GM12878 (cell line): ENCODE results near the gene CTNNA1. TPM values are rescaled to one million over a fixed set of nuclear protein-coding genes. Genes with fewer than 3 reads are reported as not detected.

ENCODE experiments used
- ATAC-seq: fragments of 200-7000 bp; cut with Tn5 transposase; 3 replicates; pipeline ENCODE4 v1.9.1; 2020; ENCODE audit warnings: mild to moderate bottlenecking, moderate library complexity
- BruUV-seq: library from RNA; stranded (reverse); fragments of 400-500 nt; replicated peaks from 2 replicates; lab custom pipeline; 2021; lab: Mats Ljungman, UMichigan
- CTCF ChIA-PET: fragments of 300-600 bp; sonication (Branson Sonifier 250); formaldehyde crosslinking; extraction: SDS; loops from one replicate; lab custom pipeline; 2021; ENCODE audit warnings: inconsistent platforms; lab: Yijun Ruan, JAX
- POLR2A ChIA-PET: fragments of 350-600 bp; formaldehyde crosslinking; extraction: SDS; loops from one replicate; lab custom pipeline; 2021; ENCODE audit warnings: inconsistent platforms; lab: Charles Lee
- RAD21 ChIA-PET: fragments of 300-600 bp; sonication (Branson Sonifier 250); formaldehyde crosslinking; loops from one replicate; lab custom pipeline; 2023; ENCODE audit warnings: antibody characterized with exemption; ENCODE audit not compliant: unreplicated experiment; lab: Charles Lee
- SMC1A ChIA-PET: fragments of 300-600 bp; sonication (Branson Sonifier 250); formaldehyde crosslinking; loops from one replicate; lab custom pipeline; 2023; ENCODE audit not compliant: unreplicated experiment, uncharacterized antibody; lab: Charles Lee
- DNase-seq: peaks from one replicate; pipeline ENCODE4 v3.0.0-alpha.2; 2011; ENCODE audit warnings: low read depth, low spot score
- FAIRE-seq: peaks from 3 replicates; lab custom pipeline; 2011; peaks lifted over from hg19 to GRCh38; lab: Jason Lieb, UNC
- H2AFZ ChIP-seq: 2 replicates; pipeline ENCODE4 v1.6.0; 2011; ENCODE audit warnings: low read depth, low read length, control low read depth; ENCODE audit not compliant: control insufficient read depth
- H3K27ac ChIP-seq: 2 replicates; pipeline ENCODE4 v1.5.1; 2011; ENCODE audit warnings: control low read depth; ENCODE audit not compliant: control insufficient read depth, insufficient read depth
- H3K27me3 ChIP-seq, 2 experiments: replicated peaks in 1 of 2; 2 replicates each; pipeline versions ENCODE4 v1.6.0 to v1.6.1; 2011; ENCODE audit warnings: low read length in 1 of 2; ENCODE audit not compliant: control insufficient read depth in 2 of 2, insufficient read depth in 2 of 2
- H3K36me3 ChIP-seq, 2 experiments: 2 replicates each; pipeline ENCODE4 v1.5.1; 2011; ENCODE audit warnings: low read length in 1 of 2; ENCODE audit not compliant: control insufficient read depth in 2 of 2, insufficient read depth in 2 of 2
- H3K4me1 ChIP-seq: 2 replicates; pipeline ENCODE4 v1.6.1; 2011; ENCODE audit warnings: mild to moderate bottlenecking, low read length, moderate library complexity, mixed read lengths; ENCODE audit not compliant: control insufficient read depth, insufficient read depth
- H3K4me2 ChIP-seq: 2 replicates; pipeline ENCODE4 v1.6.0; 2011; ENCODE audit warnings: control low read depth; ENCODE audit not compliant: control insufficient read depth, insufficient read depth
- H3K4me3 ChIP-seq: fragments of 200-600 bp; sonication (generic); 2 replicates; pipeline ENCODE4 v1.5.1; 2016
- H3K79me2 ChIP-seq: 2 replicates; pipeline ENCODE4 v1.6.0; 2011; ENCODE audit warnings: low read length; ENCODE audit not compliant: control insufficient read depth, insufficient read depth
- H3K9ac ChIP-seq: 2 replicates; pipeline ENCODE4 v1.8.0; 2011; ENCODE audit warnings: low read length, control low read depth, mixed read lengths; ENCODE audit not compliant: control insufficient read depth, insufficient read depth
- H3K9me3 ChIP-seq: replicated peaks from 3 replicates; pipeline ENCODE4 v1.5.1; 2011; ENCODE audit warnings: mild to moderate bottlenecking, low read length; ENCODE audit not compliant: control insufficient read depth, insufficient read depth
- H4K20me1 ChIP-seq: 2 replicates; pipeline ENCODE4 v1.6.0; 2011; ENCODE audit not compliant: control insufficient read depth, insufficient read depth
- BCL11A ChIP-seq: IDR thresholded peaks from 2 replicates; pipeline ENCODE4 v1.6.1; 2011; ENCODE audit warnings: low read depth, low read length
- IKZF1 ChIP-seq: fragments of 450-650 bp; conservative IDR thresholded peaks from 2 replicates; pipeline ENCODE4 v1.6.1; 2017; ENCODE audit warnings: antibody characterized with exemption, mild to moderate bottlenecking
- MTA2 ChIP-seq: fragments of 450-650 bp; IDR thresholded peaks from 2 replicates; pipeline ENCODE4 v1.6.1; 2016; ENCODE audit warnings: low read depth, mild to moderate bottlenecking, moderate library complexity
- NRF1 ChIP-seq: conservative IDR thresholded peaks from 2 replicates; pipeline ENCODE4 v1.6.1; 2011; ENCODE audit warnings: mild to moderate bottlenecking, low read depth, low read length, improper control_type of control experiment
- SMC3 ChIP-seq: IDR thresholded peaks from 2 replicates; pipeline ENCODE4 v1.6.1; 2011; ENCODE audit warnings: low read length, improper control_type of control experiment, borderline replicate concordance
- STAT1 ChIP-seq: fragments of 450-650 bp; conservative IDR thresholded peaks from 2 replicates; pipeline ENCODE4 v1.6.1; 2014; ENCODE audit warnings: antibody characterized with exemption, mild to moderate bottlenecking
- ZNF24 ChIP-seq: fragments of 450-650 bp; IDR thresholded peaks from 2 replicates; pipeline ENCODE4 v1.6.1; 2017; ENCODE audit warnings: antibody characterized with exemption, mild to moderate bottlenecking
- WGBS: methylation state at CpG from one replicate; pipeline ENCODE4 v1.1.6; 2016; ENCODE audit warnings: low lambda C conversion rate; ENCODE audit not compliant: insufficient replicate concordance, insufficient coverage; ENCODE audit errors: missing lambda C conversion rate; 5-methylcytosine and 5-hydroxymethylcytosine counted together
- in situ Hi-C: fragments of 300-500 bp; cut with MboI; formaldehyde crosslinking; loops from 9 replicates; pipeline ENCODE4 v1.14.3; 2018; ENCODE audit warnings: mixed read lengths
- intact Hi-C: fragments of 100-400 bp; cut with micrococcal nuclease; formaldehyde crosslinking; loops from one replicate; pipeline ENCODE4 v1.14.2; 2022; ENCODE audit not compliant: unreplicated experiment
- polyA plus RNA-seq, 11 experiments: library from polyadenylated mRNA; depleted of rRNA in 4 of 11; unstranded in 6 of 11; stranded (reverse) in 5 of 11; fragments of >200 nt; fragmentation: Nextera tagmentation in 4 of 11; fragmentation: Illumina TruSeq in 1 of 11; extraction: Ambion mirVana in 4 of 11; extraction: Trizol in 1 of 11; gene quantifications; 1 replicate in 1 of 11; 2 replicates in 10 of 11; pipeline versions ENCODE4 v1.2.1 to v1.2.3, GENCODE V29; 2011 to 2016; ENCODE audit warnings: inconsistent platforms in 2 of 11, missing spikeins in 2 of 11, low read depth in 1 of 11
- total RNA-seq, 4 experiments: library from RNA; depleted of rRNA in 3 of 4; stranded (reverse); fragments of >200 nt in 3 of 4; fragmentation: Illumina TruSeq in 1 of 4; extraction: Trizol in 1 of 4; gene quantifications; 2 replicates each; pipeline versions ENCODE4 v1.2.1 to v1.2.3, GENCODE V29; 2013 to 2021
- TF ChIP-seq, protein P1 (sequence below): fragments of 450-650 bp; IDR thresholded peaks from 2 replicates; pipeline ENCODE4 v1.6.1; 2017; ENCODE audit warnings: mild to moderate bottlenecking

CTNNA1 gene
- total and polyA plus RNA-seq, 10 of the 15 experiments (the other 5 are each of a cell fraction or from before 2014, with no cell fraction given) = 32.6 to 104 (median 57.7) TPM

DNA sequence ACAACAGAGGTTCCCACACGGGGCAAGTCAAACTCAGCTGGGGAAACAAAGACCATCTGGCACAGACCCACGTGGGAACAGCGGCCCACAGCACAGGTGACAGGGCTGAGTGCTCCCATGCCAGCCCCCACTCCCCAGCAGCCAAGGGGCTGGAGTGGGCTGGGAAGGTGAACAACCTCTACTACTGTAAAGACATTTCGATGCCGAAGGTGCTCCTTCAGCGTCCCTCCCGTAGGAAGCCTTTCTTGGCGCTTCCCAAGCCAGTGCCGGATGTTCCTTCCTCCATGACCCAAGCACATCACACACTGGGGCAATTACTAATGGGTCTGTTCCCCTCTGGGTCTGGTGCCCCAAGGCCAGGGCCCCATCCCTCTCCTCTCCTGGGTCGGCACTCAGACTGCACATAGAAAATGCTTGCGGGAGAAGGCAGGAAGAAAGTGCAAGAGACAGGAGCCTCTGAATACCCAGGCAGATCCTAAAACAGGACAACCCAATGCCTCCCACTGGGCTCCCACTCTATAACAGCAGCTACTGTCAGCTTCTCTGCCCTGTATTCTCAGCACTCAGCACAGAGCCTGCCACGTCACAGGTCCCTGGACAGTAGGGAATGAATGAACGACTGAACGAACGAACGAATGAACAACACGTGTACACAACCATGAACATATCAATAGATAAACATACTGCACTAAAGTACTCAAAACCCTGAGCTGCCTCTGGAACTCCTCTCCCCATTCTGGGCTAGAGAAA lies 198.9 kb downstream of the CTNNA1 start:
- Histone ChIP-seq H3K36me3 (peaks cover 3 to 6% of the 10 kb centered on the region in 2 experiments; a peak in 3 of 4 replicates), H3K4me1 (no peaks in the 10 kb centered on the region; the same call in 1 of the 2 replicates), H3K9ac (no peak overlapping the region), H3K4me2 (no peak overlapping the region), H3K9me3 (no peaks in the 10 kb centered on the region), H2AFZ (no peak overlapping the region), H3K4me3 (no peak overlapping the region), H3K79me2 (no peaks in the 10 kb centered on the region), H4K20me1 (no peaks in the 10 kb centered on the region), H3K27me3 (no peaks in the 10 kb centered on the region), H3K27ac (no peak overlapping the region)
- ATAC-seq (no peak), FAIRE-seq (no peak), DNase-seq (no peak)
- RAD21 ChIA-PET = no interaction called here
- CTCF ChIA-PET = interaction anchor here (1.5 kb wide), 1 partner anchor 310 kb away, joined by 3 read pairs; no protein-coding TSS in a partner anchor
- intact Hi-C loops = no loop called here
- POLR2A ChIA-PET = no interaction called here
- 95% methylated on average over 17 of the region's 17 CpGs for WGBS
- TF ChIP-seq NRF1 = no peak
- no peak for TF ChIP-seq ZNF24
- TF ChIP-seq SMC3 = no peak
- TF ChIP-seq BCL11A = no peak
- no peak for TF ChIP-seq MTA2
- no peak for TF ChIP-seq IKZF1
- in situ Hi-C loops = no loop called here
- no TSS peak for BruUV-seq
- SMC1A ChIA-PET = no interaction called here

DNA sequence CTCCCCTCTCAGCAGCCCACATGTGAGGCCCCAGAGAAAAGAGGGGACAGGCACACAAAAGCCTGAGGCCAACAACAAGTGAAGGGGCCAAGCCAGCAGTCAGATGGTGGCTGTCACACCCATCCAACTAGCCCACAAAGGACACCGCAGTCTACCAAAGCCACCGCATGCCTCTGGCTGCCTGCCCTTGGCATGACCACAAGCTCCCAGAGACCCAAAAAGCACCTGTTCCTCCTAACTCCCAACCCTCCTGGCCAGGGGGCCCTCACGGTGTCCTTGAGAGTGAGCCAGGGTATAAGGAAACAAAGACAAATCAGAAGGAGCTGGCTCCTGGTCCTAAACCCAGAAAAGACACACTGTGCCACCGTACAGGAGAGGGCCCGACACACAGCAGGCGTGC lies 199.7 kb downstream of the CTNNA1 start:
- H3K79me2 ChIP-seq = no peaks in the 10 kb centered on the region
- ATAC-seq (no peak), FAIRE-seq (no peak), DNase-seq (no peak)
- H3K4me1 ChIP-seq = no peaks in the 10 kb centered on the region; the same call in 1 of the 2 replicates
- intact Hi-C loops (no loop called here), in situ Hi-C loops (no loop called here)
- no peak for TF ChIP-seq STAT1
- TF ChIP-seq, protein P1, sequence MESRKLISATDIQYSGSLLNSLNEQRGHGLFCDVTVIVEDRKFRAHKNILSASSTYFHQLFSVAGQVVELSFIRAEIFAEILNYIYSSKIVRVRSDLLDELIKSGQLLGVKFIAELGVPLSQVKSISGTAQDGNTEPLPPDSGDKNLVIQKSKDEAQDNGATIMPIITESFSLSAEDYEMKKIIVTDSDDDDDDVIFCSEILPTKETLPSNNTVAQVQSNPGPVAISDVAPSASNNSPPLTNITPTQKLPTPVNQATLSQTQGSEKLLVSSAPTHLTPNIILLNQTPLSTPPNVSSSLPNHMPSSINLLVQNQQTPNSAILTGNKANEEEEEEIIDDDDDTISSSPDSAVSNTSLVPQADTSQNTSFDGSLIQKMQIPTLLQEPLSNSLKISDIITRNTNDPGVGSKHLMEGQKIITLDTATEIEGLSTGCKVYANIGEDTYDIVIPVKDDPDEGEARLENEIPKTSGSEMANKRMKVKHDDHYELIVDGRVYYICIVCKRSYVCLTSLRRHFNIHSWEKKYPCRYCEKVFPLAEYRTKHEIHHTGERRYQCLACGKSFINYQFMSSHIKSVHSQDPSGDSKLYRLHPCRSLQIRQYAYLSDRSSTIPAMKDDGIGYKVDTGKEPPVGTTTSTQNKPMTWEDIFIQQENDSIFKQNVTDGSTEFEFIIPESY = no peak
- POLR2A ChIA-PET = no interaction called here
- no peaks in the 10 kb centered on the region for H3K27me3 ChIP-seq
- no TSS peak for BruUV-seq
- CTCF ChIA-PET = interaction anchor here (1.2 to 1.5 kb wide), 2 partner anchors 14 to 309 kb away, joined by 3 read pairs; no protein-coding TSS in a partner anchor
- H3K9me3 ChIP-seq = no peaks in the 10 kb centered on the region
- WGBS = 88% methylated on average over 6 of the region's 6 CpGs
- H4K20me1 ChIP-seq = no peaks in the 10 kb centered on the region
- RAD21 ChIA-PET = interaction anchor here (0.6 to 1.2 kb wide), 2 partner anchors 9 to 163 kb away, joined by 3 read pairs; no protein-coding TSS in a partner anchor
- no peak overlapping the region for H3K9ac ChIP-seq
- H3K4me3 ChIP-seq = no peak overlapping the region
- no peak overlapping the region for H3K4me2 ChIP-seq
- SMC1A ChIA-PET = no interaction called here
- H2AFZ ChIP-seq = no peak overlapping the region; the same call in 1 of the 2 replicates
- no peak overlapping the region for H3K27ac ChIP-seq
- H3K36me3 ChIP-seq = peaks cover 0 to 6% of the 10 kb centered on the region in 2 experiments; a peak in 1 of 4 replicates
